ENCODE measurements around the gene BICRA. TPM values are rescaled to one million over a fixed set of nuclear protein-coding genes. Genes with fewer than 3 reads are reported as not detected.

The BICRA gene
- total RNA-seq, 1 donor from 2014 or later: 24.1 TPM

- no peaks in the 10 kb centered on the region for H3K4me1 Mint-ChIP-seq (ENCODE audit: unreplicated experiment)
- no peak for TF ChIP-seq CTCF (IDR thresholded peaks at IDR 0.05; ENCODE audit: unreplicated experiment)
- peaks cover 8% of the 10 kb centered on the region for H3K27me3 Mint-ChIP-seq (ENCODE audit: unreplicated experiment)
- no peaks in the 10 kb centered on the region for H3K9me3 Mint-ChIP-seq (ENCODE audit: unreplicated experiment)
- no peak overlapping the region for H3K27ac Mint-ChIP-seq (ENCODE audit: unreplicated experiment)
- DNase-seq (ENCODE audit: low spot score): no peak
- peaks cover 31% of the 10 kb centered on the region for H3K36me3 Mint-ChIP-seq (ENCODE audit: low read depth, unreplicated experiment)
- no peak overlapping the region for H3K4me3 Mint-ChIP-seq (ENCODE audit: unreplicated experiment)
These were observed 72.0 kb downstream of the BICRA start for GRCh38 chr19:47680858-47681332.

GRCh38 chr19:47681388-47681787 is 72.5 kb downstream of the BICRA start:
- DNase-seq (ENCODE audit: low spot score): no peak
- no peaks in the 10 kb centered on the region for H3K9me3 Mint-ChIP-seq (ENCODE audit: unreplicated experiment)
- peaks cover 31% of the 10 kb centered on the region for H3K36me3 Mint-ChIP-seq (ENCODE audit: low read depth, unreplicated experiment)
- H3K27me3 Mint-ChIP-seq (ENCODE audit: unreplicated experiment): peaks cover 8% of the 10 kb centered on the region
- peak overlapping the region; percentile 77 for H3K27ac Mint-ChIP-seq (ENCODE audit: unreplicated experiment)
- TF ChIP-seq CTCF (IDR thresholded peaks at IDR 0.05; ENCODE audit: unreplicated experiment): no peak
- no peaks in the 10 kb centered on the region for H3K4me1 Mint-ChIP-seq (ENCODE audit: unreplicated experiment)
- peak overlapping the region; percentile 62 for H3K4me3 Mint-ChIP-seq (ENCODE audit: unreplicated experiment)

GRCh38 chr19:47681936-47682335 is 73.0 kb downstream of the BICRA start:
- DNase-seq (ENCODE audit: low spot score): no peak
- Mint-ChIP-seq H3K4me3 (ENCODE audit: unreplicated experiment) (no peak overlapping the region), H3K27me3 (ENCODE audit: unreplicated experiment) (peaks cover 8% of the 10 kb centered on the region), H3K36me3 (ENCODE audit: low read depth, unreplicated experiment) (peaks cover 31% of the 10 kb centered on the region), H3K27ac (ENCODE audit: unreplicated experiment) (no peak overlapping the region), H3K4me1 (ENCODE audit: unreplicated experiment) (no peaks in the 10 kb centered on the region), H3K9me3 (ENCODE audit: unreplicated experiment) (no peaks in the 10 kb centered on the region)
- no peak for TF ChIP-seq CTCF (IDR thresholded peaks at IDR 0.05; ENCODE audit: unreplicated experiment)

GRCh38 chr19:47682939-47683338 is 74.0 kb downstream of the BICRA start:
- H3K4me3 Mint-ChIP-seq (ENCODE audit: unreplicated experiment): peak overlapping the region; percentile 42
- H3K9me3 Mint-ChIP-seq (ENCODE audit: unreplicated experiment): no peaks in the 10 kb centered on the region
- H3K27me3 Mint-ChIP-seq (ENCODE audit: unreplicated experiment): peaks cover 8% of the 10 kb centered on the region
- H3K4me1 Mint-ChIP-seq (ENCODE audit: unreplicated experiment): no peaks in the 10 kb centered on the region
- no peak for DNase-seq (ENCODE audit: low spot score)
- peaks cover 27% of the 10 kb centered on the region for H3K36me3 Mint-ChIP-seq (ENCODE audit: low read depth, unreplicated experiment)
- TF ChIP-seq CTCF (IDR thresholded peaks at IDR 0.05; ENCODE audit: unreplicated experiment): no peak
- H3K27ac Mint-ChIP-seq (ENCODE audit: unreplicated experiment): no peak overlapping the region

GRCh38 chr19:47686679-47687450 is 77.9 kb downstream of the BICRA start:
- peaks cover 8% of the 10 kb centered on the region for H3K27me3 Mint-ChIP-seq (ENCODE audit: unreplicated experiment)
- peaks cover 23% of the 10 kb centered on the region for H3K36me3 Mint-ChIP-seq (ENCODE audit: low read depth, unreplicated experiment)
- H3K4me3 Mint-ChIP-seq (ENCODE audit: unreplicated experiment): no peak overlapping the region
- DNase-seq (ENCODE audit: low spot score): no peak
- no peaks in the 10 kb centered on the region for H3K4me1 Mint-ChIP-seq (ENCODE audit: unreplicated experiment)
- H3K27ac Mint-ChIP-seq (ENCODE audit: unreplicated experiment): no peak overlapping the region
- H3K9me3 Mint-ChIP-seq (ENCODE audit: unreplicated experiment): no peaks in the 10 kb centered on the region
- no peak for TF ChIP-seq CTCF (IDR thresholded peaks at IDR 0.05; ENCODE audit: unreplicated experiment)
